Liver (tissue), 3 donors: ENCODE measurements around the gene GATA5.

ENCODE experiments used
- CTCF ChIP-seq: fragments of 150-350 bp; IDR thresholded peaks from 2 replicates; pipeline ENCODE4 v1.5.1; 2017; ENCODE audit warnings: improper control_type of control experiment, low read depth, low read length; ENCODE audit not compliant: missing input control
- EGR1 ChIP-seq, 2 donors: IDR thresholded peaks; 2 replicates each; pipeline ENCODE4 v1.6.1; 2016 to 2018; ENCODE audit warnings: antibody characterized with exemption in 2 of 2, low read depth in 2 of 2
- MAX ChIP-seq: IDR thresholded peaks from 2 replicates; pipeline ENCODE4 v1.6.1; 2016; ENCODE audit warnings: antibody characterized with exemption
- RAD21 ChIP-seq, 2 donors: IDR thresholded peaks; 2 replicates each; pipeline ENCODE4 v1.6.1; 2016; ENCODE audit warnings: antibody characterized with exemption in 2 of 2, mild to moderate bottlenecking in 2 of 2
- REST ChIP-seq: IDR thresholded peaks from 2 replicates; pipeline ENCODE4 v1.6.1; 2016; ENCODE audit warnings: antibody characterized with exemption, mild to moderate bottlenecking
- TAF1 ChIP-seq: conservative IDR thresholded peaks from 2 replicates; pipeline ENCODE4 v1.6.1; 2016; ENCODE audit warnings: antibody characterized with exemption, mild to moderate bottlenecking
- ZBTB33 ChIP-seq: IDR thresholded peaks from 2 replicates; pipeline ENCODE4 v1.6.1; 2016; ENCODE audit warnings: antibody characterized with exemption
- donor health status: healthy.
- donor health status: healthy.

GRCh38 chr20:62517168-62517567, 41.4 kb upstream of the GATA5 start:
- TF ChIP-seq CTCF (no peak), MAX (no peak), ZBTB33 (no peak), TAF1 (no peak), RAD21 (IDR thresholded peaks at IDR 0.05) (no peak), REST (no peak), EGR1 (IDR thresholded peaks at IDR 0.05; ENCODE audit: low read depth in 2 of 2) (no peak)
